PC-3 (cell line): Measurements from ENCODE around the gene SAG. TPM values are rescaled to one million over a fixed set of nuclear protein-coding genes. Genes with fewer than 3 reads are reported as not detected.

Source experiments
- ATAC-seq: fragments of 200-7000 bp; cut with Tn5 transposase; 2 replicates; pipeline ENCODE4 v1.9.1; 2020; ENCODE audit warnings: mild to moderate bottlenecking, moderate library complexity
- BruUV-seq: library from RNA; stranded (reverse); fragments of 400-500 nt; replicated peaks from 2 replicates; lab custom pipeline; 2021; lab: Mats Ljungman, UMichigan
- CTCF ChIA-PET: fragments of 300-600 bp; sonication (Branson Sonifier 250); formaldehyde crosslinking; loops from one replicate; lab custom pipeline; 2022; ENCODE audit warnings: antibody characterized with exemption; lab: Charles Lee
- POLR2A ChIA-PET: fragments of 300-600 bp; sonication (Branson Sonifier 250); formaldehyde crosslinking; loops from one replicate; lab custom pipeline; 2022; ENCODE audit warnings: antibody characterized with exemption; ENCODE audit not compliant: unreplicated experiment; lab: Charles Lee
- DNase-seq: peaks from one replicate; pipeline ENCODE4 v3.0.0-alpha.2; 2015
- H2AFZ ChIP-seq: fragments of 300-600 bp; sonication (generic); 2 replicates; pipeline ENCODE4 v1.6.0; 2016; ENCODE audit warnings: antibody characterized with exemption, low read length
- H3F3A ChIP-seq: fragments of 300-600 bp; sonication (generic); one replicate; pipeline ENCODE4 v1.6.0; 2017; ENCODE audit warnings: antibody characterized with exemption, low read length, control low read depth, mild to moderate bottlenecking; ENCODE audit not compliant: unreplicated experiment
- H3K27ac ChIP-seq: fragments of 300-600 bp; sonication (generic); 2 replicates; pipeline ENCODE4 v1.5.1; 2016; ENCODE audit warnings: mild to moderate bottlenecking, low read length
- H3K27me3 ChIP-seq: fragments of 300-600 bp; sonication (generic); 2 replicates; pipeline ENCODE4 v1.6.1; 2016; ENCODE audit warnings: low read length, mixed read lengths
- H3K36me3 ChIP-seq: fragments of 300-600 bp; sonication (generic); 2 replicates; pipeline ENCODE4 v1.6.1; 2016; ENCODE audit warnings: low read depth, mixed run types, low read length, mixed read lengths
- H3K4me1 ChIP-seq: fragments of 300-600 bp; sonication (generic); 2 replicates; pipeline ENCODE4 v1.5.1; 2016; ENCODE audit warnings: low read length; ENCODE audit not compliant: insufficient read depth
- H3K4me2 ChIP-seq: fragments of 300-600 bp; sonication (generic); 2 replicates; pipeline ENCODE4 v1.6.0; 2016; ENCODE audit warnings: low read length
- H3K4me3 ChIP-seq: fragments of 300-600 bp; sonication (generic); 2 replicates; pipeline ENCODE4 v1.5.1; 2016; ENCODE audit warnings: mild to moderate bottlenecking, low read length, mixed read lengths
- H3K79me2 ChIP-seq: fragments of 300-600 bp; sonication (generic); 2 replicates; pipeline ENCODE4 v1.6.1; 2017; ENCODE audit warnings: low read length, mixed read lengths
- H3K9ac ChIP-seq: fragments of 300-600 bp; sonication (generic); 2 replicates; pipeline ENCODE4 v1.6.0; 2016; ENCODE audit warnings: mild to moderate bottlenecking, low read length
- H3K9me2 ChIP-seq: fragments of 300-600 bp; sonication (generic); replicated peaks from 2 replicates; pipeline ENCODE4 v1.6.1; 2016; ENCODE audit warnings: mixed run types, low read length, mixed read lengths
- H3K9me3 ChIP-seq: fragments of 300-600 bp; sonication (generic); 2 replicates; pipeline ENCODE4 v1.6.1; 2016; ENCODE audit warnings: low read length, mixed read lengths
- H4K20me1 ChIP-seq: fragments of 300-600 bp; sonication (generic); 2 replicates; pipeline ENCODE4 v1.6.1; 2016; ENCODE audit warnings: low read length, mixed read lengths
- CTCF ChIP-seq: fragments of 300-600 bp; sonication (generic); conservative IDR thresholded peaks from 2 replicates; pipeline ENCODE4 v1.5.1; 2017; ENCODE audit warnings: antibody characterized with exemption, low read depth, mild to moderate bottlenecking, low read length
- EZH2 ChIP-seq: fragments of 300-600 bp; sonication (generic); IDR thresholded peaks from one replicate; pipeline ENCODE4 v1.6.1; 2017; ENCODE audit warnings: antibody characterized with exemption, mild to moderate bottlenecking, low read length; ENCODE audit not compliant: unreplicated experiment
- EZH2phosphoT487 ChIP-seq: fragments of 300-600 bp; sonication (generic); IDR thresholded peaks from 2 replicates; pipeline ENCODE4 v1.6.1; 2018; ENCODE audit warnings: mild to moderate bottlenecking, antibody characterized with exemption, low read length, borderline replicate concordance
- intact Hi-C: fragments of 100-400 bp; cut with micrococcal nuclease; formaldehyde crosslinking; loops from 2 replicates; pipeline ENCODE4 v1.9.0; 2023
- total RNA-seq: library from RNA; depleted of rRNA; stranded (reverse); fragments of >200 nt; gene quantifications from 2 replicates; pipeline ENCODE4 v1.2.3, GENCODE V29; 2014

SAG gene
- total RNA-seq, 1 experiment from 2014 or later = not detected

GRCh38 chr2:233266481-233266880, 41.1 kb upstream of the SAG start:
- POLR2A ChIA-PET = no interaction called here
- ATAC-seq = no peak

GRCh38 chr2:233267516-233268245, 39.9 kb upstream of the SAG start:
- ATAC-seq (0 out of 2 replicates have a peak, but pooled peaks have one; percentile 13), DNase-seq (no peak)
- Histone ChIP-seq H3K4me3 (no peak overlapping the region), H3F3A (no peaks in the 10 kb centered on the region), H3K36me3 (peaks cover 92% of the 10 kb centered on the region), H3K9ac (no peak overlapping the region), H3K9me3 (no peaks in the 10 kb centered on the region), H3K4me2 (no peak overlapping the region), H2AFZ (no peak overlapping the region), H4K20me1 (peaks cover 76% of the 10 kb centered on the region), H3K27ac (no peak overlapping the region), H3K27me3 (no peaks in the 10 kb centered on the region), H3K4me1 (no peaks in the 10 kb centered on the region), H3K9me2 (no peaks in the 10 kb centered on the region), H3K79me2 (peaks cover 85% of the 10 kb centered on the region)
- POLR2A ChIA-PET = interaction anchor here (0.6 to 0.7 kb wide), 2 partner anchors 146 to 156 kb away, joined by 3 to 4 read pairs; no protein-coding TSS in a partner anchor
- no peak for TF ChIP-seq CTCF
- TF ChIP-seq EZH2 = no peak
- TF ChIP-seq EZH2phosphoT487 = no peak
- CTCF ChIA-PET = no interaction called here
- no TSS peak for BruUV-seq
- intact Hi-C loops = no loop called here

More at GRCh38 chr2:233266481-233266880, 41.1 kb upstream of the SAG start:
- H4K20me1 ChIP-seq = peaks cover 76% of the 10 kb centered on the region
- intact Hi-C loops = no loop called here
- no peak overlapping the region for H3K4me2 ChIP-seq
- CTCF ChIA-PET = no interaction called here
- DNase-seq = no peak
- no peak overlapping the region for H2AFZ ChIP-seq
- TF ChIP-seq EZH2 (no peak), EZH2phosphoT487 (no peak), CTCF (no peak)
- H3K27ac ChIP-seq = no peak overlapping the region
- BruUV-seq = no TSS peak
- no peaks in the 10 kb centered on the region for H3K4me1 ChIP-seq
- H3K79me2 ChIP-seq = peaks cover 85% of the 10 kb centered on the region
- H3K9ac ChIP-seq = no peak overlapping the region
- H3K36me3 ChIP-seq = peaks cover 92% of the 10 kb centered on the region
- no peak overlapping the region for H3K4me3 ChIP-seq
- no peaks in the 10 kb centered on the region for H3K9me2 ChIP-seq
- no peaks in the 10 kb centered on the region for H3K9me3 ChIP-seq
- no peaks in the 10 kb centered on the region for H3K27me3 ChIP-seq
- no peaks in the 10 kb centered on the region for H3F3A ChIP-seq

- no peak overlapping the region for H3K9ac ChIP-seq
- H3K9me3 ChIP-seq = no peaks in the 10 kb centered on the region
- no peaks in the 10 kb centered on the region for H3F3A ChIP-seq
- 0 out of 2 replicates have a peak overlapping the region, but pooled peaks have one; percentile 8 for H3K27ac ChIP-seq
- POLR2A ChIA-PET = no interaction called here
- DNase-seq (no peak), ATAC-seq (no peak)
- no peaks in the 10 kb centered on the region for H3K27me3 ChIP-seq
- no peak overlapping the region for H3K4me3 ChIP-seq
- no TSS peak for BruUV-seq
- TF ChIP-seq CTCF = no peak
- no peak for TF ChIP-seq EZH2phosphoT487
- no peak for TF ChIP-seq EZH2
- intact Hi-C loops = no loop called here
- CTCF ChIA-PET = no interaction called here
- peaks cover 93% of the 10 kb centered on the region for H3K36me3 ChIP-seq
- no peak overlapping the region for H3K4me2 ChIP-seq
- no peaks in the 10 kb centered on the region for H3K9me2 ChIP-seq
- H3K79me2 ChIP-seq = peaks cover 72% of the 10 kb centered on the region
- H2AFZ ChIP-seq = no peak overlapping the region
- no peaks in the 10 kb centered on the region for H3K4me1 ChIP-seq
- H4K20me1 ChIP-seq = peaks cover 73% of the 10 kb centered on the region
Observed at GRCh38 chr2:233270366-233270765, 37.2 kb upstream of the SAG start.
